AG08396 (cell line): ENCODE measurements around the gene ATP11A.
A peak's percentile ranks its signal among the peaks of the same experiment; 100 is the strongest.
"Not testable (repeated sequence)": the region's sequence is repeated elsewhere in the genome, so short reads cannot be mapped to it uniquely, and the experiment has no call there.

Experiments used
- DNase-seq: peaks from one replicate; pipeline ENCODE4 v3.0.0; 2012; ENCODE audit warnings: low spot score, mixed read lengths

Gene ATP11A

DNA sequence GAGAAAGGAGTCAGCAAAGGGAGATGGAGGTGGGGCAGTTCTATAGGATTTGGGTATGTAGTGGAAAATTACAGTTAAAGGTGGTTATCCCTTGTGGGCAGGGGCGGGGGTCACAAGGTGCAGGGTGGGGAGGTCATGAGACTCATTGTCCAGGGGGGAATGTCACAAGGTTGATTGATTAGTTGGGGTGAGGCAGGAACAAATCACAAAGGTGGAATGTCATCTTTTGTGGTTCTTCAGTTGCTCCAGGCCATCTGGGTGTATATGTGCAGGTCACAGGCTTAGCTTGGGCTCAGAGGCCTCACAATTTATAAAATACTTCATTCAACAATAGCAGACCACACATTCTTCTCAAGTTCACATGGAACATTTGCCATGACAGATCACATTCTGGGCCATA is 109.6 kb downstream of the ATP11A start:
- DNase-seq = no peak

- DNase-seq = no peak
These were observed 110.2 kb downstream of the ATP11A start for GRCh38 chr13:112800057-112800456.

GRCh38 chr13:112800807-112801206 is 111.0 kb downstream of the ATP11A start:
- not testable (repeated sequence) for DNase-seq

- DNase-seq = no peak
These were observed 113.0 kb downstream of the ATP11A start for GRCh38 chr13:112802802-112803195.

- no peak for DNase-seq
These were observed 113.6 kb downstream of the ATP11A start for GRCh38 chr13:112803422-112803821.

GRCh38 chr13:112804374-112804773 is 114.5 kb downstream of the ATP11A start:
- no peak for DNase-seq

- DNase-seq = no peak
These were observed 117.2 kb downstream of the ATP11A start for GRCh38 chr13:112806739-112807652.

DNA sequence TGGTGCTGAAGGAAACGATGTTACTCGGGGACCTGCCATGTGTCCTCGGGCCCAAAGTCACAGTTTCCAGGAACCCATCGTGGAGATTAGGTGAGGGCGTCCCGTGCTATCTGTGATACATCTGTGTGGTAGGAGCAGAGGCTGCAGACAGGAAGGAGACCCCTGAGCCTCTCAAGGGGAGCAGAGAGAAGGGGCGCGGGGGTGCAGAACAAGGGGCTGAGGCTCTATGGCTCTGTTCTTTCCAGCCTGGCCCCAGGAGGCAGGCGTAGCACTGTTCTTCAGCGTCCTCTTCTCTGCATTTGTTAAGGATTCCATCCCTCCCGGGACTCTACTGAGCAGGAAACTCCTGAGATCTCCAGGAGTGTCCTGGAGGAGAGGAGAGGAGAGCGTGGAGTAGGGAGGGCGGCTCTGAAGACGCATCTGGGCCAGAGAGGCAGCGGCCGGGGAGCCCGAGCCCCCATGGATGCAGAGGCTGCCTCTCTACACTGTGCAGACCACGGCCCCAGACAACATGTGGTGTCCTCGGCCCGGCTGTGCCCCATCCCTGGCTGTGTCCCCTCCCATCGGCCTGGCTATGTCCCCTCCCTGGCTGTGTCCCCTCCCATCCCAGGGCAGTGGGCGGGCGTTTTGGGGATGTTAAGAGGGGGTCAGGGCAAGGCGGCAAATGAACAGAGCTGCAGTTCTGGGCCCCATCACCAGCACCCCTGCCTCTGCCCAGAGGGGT is 118.0 kb downstream of the ATP11A start:
- DNase-seq = no peak

GRCh38 chr13:112808377-112809140 is 118.7 kb downstream of the ATP11A start:
- no peak for DNase-seq

GRCh38 chr13:112809332-112810315 is 119.8 kb downstream of the ATP11A start:
- DNase-seq = no peak

DNA sequence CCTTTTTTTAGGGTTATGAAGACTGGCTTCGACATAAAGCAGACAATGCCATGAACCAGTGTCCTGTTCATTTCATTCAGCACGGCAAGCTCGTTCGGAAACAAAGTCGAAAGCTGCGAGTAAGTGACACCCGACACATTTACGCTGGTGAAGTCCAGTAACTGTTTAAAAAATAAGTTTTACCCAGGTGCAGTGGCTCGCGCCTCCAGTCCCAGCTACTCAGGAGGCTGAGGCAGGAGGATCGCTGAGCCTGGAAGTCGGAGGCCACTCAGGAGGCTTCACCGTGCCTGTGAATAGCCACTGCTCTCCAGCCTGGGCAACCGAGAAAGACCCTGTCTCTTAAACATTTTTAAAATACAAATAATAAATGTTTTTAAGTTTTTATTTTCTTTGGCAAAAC is 120.8 kb downstream of the ATP11A start:
- DNase-seq = no peak

DNA sequence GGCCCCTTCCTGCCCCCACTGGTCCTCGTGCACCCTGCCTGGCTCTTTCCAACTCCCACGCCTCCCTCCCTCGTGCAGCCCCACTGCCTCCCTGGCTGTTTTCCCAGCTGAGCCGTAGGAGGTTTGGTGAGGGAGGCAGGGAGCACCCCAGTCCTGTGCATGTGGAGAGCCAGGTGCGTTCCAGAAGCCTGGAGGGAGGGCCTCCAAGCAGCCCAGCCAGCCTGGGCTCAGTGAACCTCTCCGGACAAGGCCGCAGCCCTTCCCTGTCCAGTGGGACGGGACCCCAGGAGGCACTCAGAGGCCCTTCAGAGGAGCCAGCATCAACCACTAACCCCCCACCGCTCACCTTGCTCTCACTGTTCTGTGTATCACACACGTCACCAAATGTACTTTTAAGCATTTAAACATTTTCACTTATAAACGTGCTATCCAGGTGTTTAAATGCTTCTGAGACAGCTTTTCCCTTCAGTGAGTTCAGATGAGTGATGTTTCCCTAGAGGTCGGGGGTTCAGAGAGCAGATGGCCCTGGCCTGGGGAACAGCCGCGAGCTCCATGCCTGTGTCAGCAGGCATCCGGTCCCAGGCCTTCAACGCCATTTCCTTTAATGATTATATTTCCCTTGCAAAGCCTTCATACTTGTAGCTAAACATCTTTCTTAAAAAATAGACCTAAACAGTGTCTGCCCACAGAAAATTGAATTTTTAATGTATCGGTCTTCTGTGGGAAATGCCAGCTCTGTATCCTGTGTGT is 122.6 kb downstream of the ATP11A start:
- no peak for DNase-seq

DNA sequence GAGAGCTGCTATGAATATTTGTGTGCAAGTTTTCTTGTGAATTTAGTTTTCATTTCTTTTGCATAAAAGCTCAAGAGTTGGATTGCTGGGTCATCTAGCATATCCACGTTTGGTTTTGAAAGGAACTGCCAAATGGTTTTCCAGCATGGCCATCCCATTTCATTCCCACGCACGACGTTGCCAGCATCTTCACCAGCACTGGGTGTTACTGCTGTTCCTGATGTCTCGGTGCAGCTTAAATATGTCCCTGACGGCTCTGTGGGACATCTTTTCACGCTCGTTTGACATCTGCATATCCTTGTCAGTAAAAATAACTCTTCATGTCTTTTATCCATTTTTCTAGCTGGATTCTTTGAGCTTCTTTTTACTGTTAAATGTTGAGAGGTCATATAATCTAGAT is 123.7 kb downstream of the ATP11A start:
- DNase-seq = no peak

DNA sequence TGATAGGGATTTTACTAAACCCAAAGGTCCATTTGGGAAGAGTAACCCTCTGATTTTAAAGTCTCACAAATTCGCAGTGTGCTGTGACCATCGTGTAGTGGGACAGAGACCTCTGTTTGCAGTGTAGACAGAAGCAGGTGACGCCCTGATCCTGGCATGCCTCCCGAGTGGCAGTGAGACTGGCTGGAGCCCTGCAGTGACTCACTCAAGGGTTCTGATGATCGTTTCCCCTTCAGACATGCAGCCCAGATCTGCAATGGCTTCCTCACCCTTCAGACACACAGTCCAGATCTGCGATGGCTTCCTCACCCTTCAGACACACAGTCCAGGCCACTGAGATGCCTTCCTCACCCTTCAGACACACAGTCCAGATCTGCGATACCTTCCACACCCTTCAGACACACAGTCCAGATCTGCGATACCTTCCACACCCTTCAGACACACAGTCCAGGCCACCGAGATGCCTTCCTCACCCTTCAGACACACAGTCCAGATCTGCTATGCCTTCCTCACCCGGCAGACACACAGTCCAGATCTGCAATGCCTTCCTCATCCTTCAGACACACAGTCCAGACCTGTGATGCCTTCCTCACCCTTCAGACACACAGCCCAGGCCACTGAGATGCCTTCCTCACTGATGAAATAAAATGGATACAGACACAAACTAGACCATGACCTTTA is 125.2 kb downstream of the ATP11A start:
- DNase-seq = peak; percentile 83

DNA sequence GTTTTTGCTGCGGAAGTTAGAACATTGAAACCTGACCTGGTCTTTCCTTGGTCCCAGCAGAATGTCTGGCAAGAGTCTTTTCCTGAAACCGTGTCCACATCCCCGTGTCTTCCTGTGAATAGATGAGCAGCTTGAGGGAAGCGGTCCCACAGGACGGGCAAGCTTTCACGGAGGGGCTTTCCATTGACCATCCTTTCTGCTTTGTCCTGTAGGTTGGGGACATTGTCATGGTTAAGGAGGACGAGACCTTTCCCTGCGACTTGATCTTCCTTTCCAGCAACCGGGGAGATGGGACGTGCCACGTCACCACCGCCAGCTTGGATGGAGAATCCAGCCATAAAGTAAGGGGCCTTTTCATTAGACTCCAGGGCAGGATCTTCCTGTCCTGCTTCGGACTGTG is 126.0 kb downstream of the ATP11A start:
- DNase-seq = no peak

DNA sequence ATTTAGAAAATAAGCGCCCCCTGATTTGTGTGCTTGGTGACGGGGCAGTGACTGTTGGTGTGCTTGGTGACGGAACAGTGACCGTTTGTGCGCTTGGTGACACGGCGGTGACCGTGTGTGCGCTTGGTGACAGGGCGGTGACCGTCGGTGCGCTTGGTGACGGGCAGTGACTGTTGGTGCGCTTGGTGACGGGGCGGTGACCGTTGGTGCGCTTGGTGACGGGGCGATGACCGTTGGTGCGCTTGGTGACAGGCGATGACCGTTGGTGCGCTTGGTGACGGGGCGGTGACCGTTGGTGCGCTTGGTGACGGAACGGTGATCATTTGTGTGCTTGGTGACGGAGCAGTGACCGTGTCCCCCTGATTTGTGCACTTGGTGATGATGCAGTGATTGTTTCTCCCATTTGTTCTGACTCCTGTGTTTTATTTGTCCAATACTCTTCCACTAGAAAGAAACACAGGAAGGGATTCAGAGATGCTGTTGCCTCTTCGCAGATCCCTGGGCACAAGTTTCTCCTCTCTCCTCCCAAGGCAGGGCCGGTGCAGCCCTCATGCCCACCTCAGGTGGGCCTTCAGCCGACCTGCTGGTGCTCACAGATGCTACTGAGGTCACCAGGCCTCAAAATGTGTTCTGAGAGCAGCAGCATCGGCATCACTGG is 128.3 kb downstream of the ATP11A start:
- DNase-seq = no peak

DNA sequence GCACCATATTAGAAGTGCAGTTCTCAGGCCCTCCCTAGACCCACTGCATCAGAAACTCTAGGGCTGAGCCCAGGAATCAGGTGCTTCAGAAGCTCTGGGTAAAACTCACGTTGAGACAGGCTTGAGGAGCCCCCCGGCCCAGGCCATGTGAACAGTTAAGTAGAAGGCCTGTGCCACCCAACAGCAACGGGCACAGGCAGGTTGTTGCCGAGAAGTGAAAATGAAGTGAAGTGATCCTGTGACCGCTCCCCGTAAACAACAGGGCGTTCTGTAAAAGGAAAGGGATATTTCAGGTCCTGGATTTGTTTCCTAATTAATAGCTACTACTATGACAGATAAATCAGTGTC is 128.8 kb downstream of the ATP11A start:
- DNase-seq = no peak

DNA sequence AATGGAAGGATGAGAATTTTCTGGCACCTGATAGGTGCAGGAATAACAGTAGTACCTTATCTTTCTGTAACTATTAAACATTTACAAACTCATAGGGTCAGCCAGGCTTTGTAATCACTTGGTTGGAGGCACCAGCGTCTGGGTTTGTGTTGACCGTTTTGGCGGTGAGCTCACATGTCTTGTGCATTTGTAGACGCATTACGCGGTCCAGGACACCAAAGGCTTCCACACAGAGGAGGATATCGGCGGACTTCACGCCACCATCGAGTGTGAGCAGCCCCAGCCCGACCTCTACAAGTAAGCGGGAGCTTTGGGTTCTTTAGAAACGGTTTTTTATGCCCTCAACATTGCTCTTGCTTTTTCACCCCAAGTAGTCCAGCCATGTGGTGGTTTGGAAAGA is 129.3 kb downstream of the ATP11A start:
- no peak for DNase-seq

- no peak for DNase-seq
These were observed 130.0 kb downstream of the ATP11A start for GRCh38 chr13:112819816-112820215.

DNA sequence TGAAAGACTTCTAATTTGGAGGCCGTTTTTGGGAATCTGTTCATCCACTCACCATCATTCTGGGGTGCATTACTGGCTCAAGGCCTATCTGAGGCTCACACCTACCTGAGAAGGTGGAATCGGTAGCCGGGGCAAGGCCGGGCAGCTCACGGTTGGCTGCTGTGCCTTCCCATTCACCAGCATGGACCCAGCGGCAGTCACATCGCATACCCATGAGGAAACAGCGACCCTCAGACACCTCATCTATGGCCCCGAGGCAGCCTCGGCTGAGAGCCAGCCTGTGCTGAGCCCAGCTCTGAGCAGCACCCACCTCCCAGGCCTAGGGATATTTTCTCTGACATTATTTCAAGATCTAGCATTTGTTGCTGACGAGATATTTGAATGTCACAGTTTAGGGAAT is 130.5 kb downstream of the ATP11A start:
- DNase-seq = no peak
